ENCODE data around the gene SDK1.

GRCh38 chr7:3283130-3283704 lies 17.8 kb upstream of the SDK1 start:
- no peak for TF ChIP-seq CHD4 (IDR thresholded peaks at IDR 0.05)
- TF ChIP-seq EP300 (IDR thresholded peaks at IDR 0.05; ENCODE audit: borderline replicate concordance in 1 of 2, control insufficient read depth in 1 of 2, low read depth in 2 of 2, low read length in 2 of 2) = no peak
- TF ChIP-seq, protein P1, sequence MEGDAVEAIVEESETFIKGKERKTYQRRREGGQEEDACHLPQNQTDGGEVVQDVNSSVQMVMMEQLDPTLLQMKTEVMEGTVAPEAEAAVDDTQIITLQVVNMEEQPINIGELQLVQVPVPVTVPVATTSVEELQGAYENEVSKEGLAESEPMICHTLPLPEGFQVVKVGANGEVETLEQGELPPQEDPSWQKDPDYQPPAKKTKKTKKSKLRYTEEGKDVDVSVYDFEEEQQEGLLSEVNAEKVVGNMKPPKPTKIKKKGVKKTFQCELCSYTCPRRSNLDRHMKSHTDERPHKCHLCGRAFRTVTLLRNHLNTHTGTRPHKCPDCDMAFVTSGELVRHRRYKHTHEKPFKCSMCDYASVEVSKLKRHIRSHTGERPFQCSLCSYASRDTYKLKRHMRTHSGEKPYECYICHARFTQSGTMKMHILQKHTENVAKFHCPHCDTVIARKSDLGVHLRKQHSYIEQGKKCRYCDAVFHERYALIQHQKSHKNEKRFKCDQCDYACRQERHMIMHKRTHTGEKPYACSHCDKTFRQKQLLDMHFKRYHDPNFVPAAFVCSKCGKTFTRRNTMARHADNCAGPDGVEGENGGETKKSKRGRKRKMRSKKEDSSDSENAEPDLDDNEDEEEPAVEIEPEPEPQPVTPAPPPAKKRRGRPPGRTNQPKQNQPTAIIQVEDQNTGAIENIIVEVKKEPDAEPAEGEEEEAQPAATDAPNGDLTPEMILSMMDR (IDR thresholded peaks at IDR 0.05 in 2 of 3, conservative IDR thresholded peaks at IDR 0.05 in 1 of 3; ENCODE audit: control insufficient read depth in 2 of 3, extremely low read depth in 1 of 3, insufficient read depth in 1 of 3, low read depth in 3 of 3, low read length in 3 of 3) = no peak
- TF ChIP-seq FOXM1 (IDR thresholded peaks at IDR 0.05; ENCODE audit: low read depth, low read length) = no peak
- TF ChIP-seq EZH2 (IDR thresholded peaks at IDR 0.05; ENCODE audit: borderline replicate concordance, control insufficient read depth, low read depth, low read length) = no peak
- TF ChIP-seq, protein P2, sequence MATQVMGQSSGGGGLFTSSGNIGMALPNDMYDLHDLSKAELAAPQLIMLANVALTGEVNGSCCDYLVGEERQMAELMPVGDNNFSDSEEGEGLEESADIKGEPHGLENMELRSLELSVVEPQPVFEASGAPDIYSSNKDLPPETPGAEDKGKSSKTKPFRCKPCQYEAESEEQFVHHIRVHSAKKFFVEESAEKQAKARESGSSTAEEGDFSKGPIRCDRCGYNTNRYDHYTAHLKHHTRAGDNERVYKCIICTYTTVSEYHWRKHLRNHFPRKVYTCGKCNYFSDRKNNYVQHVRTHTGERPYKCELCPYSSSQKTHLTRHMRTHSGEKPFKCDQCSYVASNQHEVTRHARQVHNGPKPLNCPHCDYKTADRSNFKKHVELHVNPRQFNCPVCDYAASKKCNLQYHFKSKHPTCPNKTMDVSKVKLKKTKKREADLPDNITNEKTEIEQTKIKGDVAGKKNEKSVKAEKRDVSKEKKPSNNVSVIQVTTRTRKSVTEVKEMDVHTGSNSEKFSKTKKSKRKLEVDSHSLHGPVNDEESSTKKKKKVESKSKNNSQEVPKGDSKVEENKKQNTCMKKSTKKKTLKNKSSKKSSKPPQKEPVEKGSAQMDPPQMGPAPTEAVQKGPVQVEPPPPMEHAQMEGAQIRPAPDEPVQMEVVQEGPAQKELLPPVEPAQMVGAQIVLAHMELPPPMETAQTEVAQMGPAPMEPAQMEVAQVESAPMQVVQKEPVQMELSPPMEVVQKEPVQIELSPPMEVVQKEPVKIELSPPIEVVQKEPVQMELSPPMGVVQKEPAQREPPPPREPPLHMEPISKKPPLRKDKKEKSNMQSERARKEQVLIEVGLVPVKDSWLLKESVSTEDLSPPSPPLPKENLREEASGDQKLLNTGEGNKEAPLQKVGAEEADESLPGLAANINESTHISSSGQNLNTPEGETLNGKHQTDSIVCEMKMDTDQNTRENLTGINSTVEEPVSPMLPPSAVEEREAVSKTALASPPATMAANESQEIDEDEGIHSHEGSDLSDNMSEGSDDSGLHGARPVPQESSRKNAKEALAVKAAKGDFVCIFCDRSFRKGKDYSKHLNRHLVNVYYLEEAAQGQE (IDR thresholded peaks at IDR 0.05; ENCODE audit: low read depth, low read length) = no peak
- no peak for TF ChIP-seq BMI1 (IDR thresholded peaks at IDR 0.05; ENCODE audit: borderline replicate concordance)
- TF ChIP-seq BCL3 (IDR thresholded peaks at IDR 0.05; ENCODE audit: borderline replicate concordance, insufficient read depth, low read depth, low read length, poor library complexity, severe bottlenecking) = no peak
- no peak for TF ChIP-seq EGR1 (IDR thresholded peaks at IDR 0.05; ENCODE audit: borderline replicate concordance in 1 of 2, low read depth in 2 of 2, low read length in 2 of 2)

All from GM12878 (cell line).